ENCODE data around the gene CD63. TPM values are rescaled to one million over a fixed set of nuclear protein-coding genes. Genes with fewer than 3 reads are reported as not detected.

Gene CD63
- total RNA-seq, 3 donors from 2014 or later, result 540 to 910 (median 777) TPM

GRCh38 chr12:55717011-55718007 lies 11.5 kb downstream of the CD63 start:
- Histone ChIP-seq H3K36me3 (no peaks in the 10 kb centered on the region), H3K4me1 (peaks cover 16 to 24% of the 10 kb centered on the region in 2 donors), H3K27me3 (no peaks in the 10 kb centered on the region), H3K27ac (peak overlapping the region; percentile 96 to 97), H3K9me3 (no peaks in the 10 kb centered on the region), H3K4me3 (peak overlapping the region; percentile 76 to 79 (median 78))
- TF ChIP-seq CTCF (IDR thresholded peaks at IDR 0.05), result no peak
- TF ChIP-seq POLR2A (IDR thresholded peaks at IDR 0.05), result no peak
- TF ChIP-seq POLR2AphosphoS5 (IDR thresholded peaks at IDR 0.05), result no peak
- intact Hi-C loops (cut with DNase I; ENCODE audit: low total_unique reads), result no loop called here
- DNase-seq (ENCODE audit: low spot score in 2 of 2), result no peak

- intact Hi-C loops (cut with DNase I; ENCODE audit: low total_unique reads), result no loop called here
- H3K27me3 ChIP-seq, result no peaks in the 10 kb centered on the region
- H3K27ac ChIP-seq, result peak overlapping the region; percentile 96 to 97
- H3K36me3 ChIP-seq, result no peaks in the 10 kb centered on the region
- no peaks in the 10 kb centered on the region for H3K9me3 ChIP-seq
- DNase-seq (ENCODE audit: low spot score in 2 of 2), result no peak
- H3K4me1 ChIP-seq, result peaks cover 16 to 24% of the 10 kb centered on the region in 2 donors
- H3K4me3 ChIP-seq, result peak overlapping the region; percentile 76 to 79 (median 78)
- TF ChIP-seq POLR2AphosphoS5 (IDR thresholded peaks at IDR 0.05) (no peak), POLR2A (IDR thresholded peaks at IDR 0.05) (no peak), CTCF (IDR thresholded peaks at IDR 0.05) (no peak)
Observed at GRCh38 chr12:55716582-55716957, 12.2 kb downstream of the CD63 start.

GRCh38 chr12:55715833-55716581 lies 12.8 kb downstream of the CD63 start, which contains the start of gene BLOC1S1:
TSS of gene BLOC1S1 (plus strand) at chr12:55716046. CDS start at chr12:55716052, 6 bp downstream.
- H3K27me3 ChIP-seq, result no peaks in the 10 kb centered on the region
- peaks cover 13 to 24% of the 10 kb centered on the region in 2 donors for H3K4me1 ChIP-seq
- peak within 1 kb of the TSS; percentile 96 to 97 for H3K27ac ChIP-seq
- no peaks in the 10 kb centered on the region for H3K36me3 ChIP-seq
- DNase-seq (ENCODE audit: low spot score in 2 of 2), result peak; percentile 92 to 94
- intact Hi-C loops (cut with DNase I; ENCODE audit: low total_unique reads), result no loop called here
- no peaks in the 10 kb centered on the region for H3K9me3 ChIP-seq
- H3K4me3 ChIP-seq, result peak within 1 kb of the TSS; percentile 76 to 79 (median 78)
- TF ChIP-seq POLR2AphosphoS5 (IDR thresholded peaks at IDR 0.05) (peak; percentile 92 to 98 (median 97)), CTCF (IDR thresholded peaks at IDR 0.05) (peak in 2 of 3 donors; percentile 10 to 31), POLR2A (IDR thresholded peaks at IDR 0.05) (no peak)

- intact Hi-C loops (cut with DNase I; ENCODE audit: low total_unique reads), result no loop called here
- Histone ChIP-seq H3K27me3 (no peaks in the 10 kb centered on the region), H3K27ac (peak overlapping the region; percentile 96 to 97), H3K4me3 (peak overlapping the region; percentile 76 to 79 (median 78)), H3K9me3 (no peaks in the 10 kb centered on the region), H3K4me1 (peaks cover 12 to 23% of the 10 kb centered on the region in 2 donors), H3K36me3 (no peaks in the 10 kb centered on the region)
- TF ChIP-seq POLR2AphosphoS5 (IDR thresholded peaks at IDR 0.05) (no peak), POLR2A (IDR thresholded peaks at IDR 0.05) (no peak), CTCF (IDR thresholded peaks at IDR 0.05) (no peak)
- no peak for DNase-seq (ENCODE audit: low spot score in 2 of 2)
Observed at GRCh38 chr12:55715169-55715764, 13.5 kb downstream of the CD63 start.

Measured in breast epithelium (tissue), 4 donors.